A549 treated with CORT108297 at 1 μM for 4 hours (cell line): Measurements from ENCODE around the gene HCRTR1. TPM values are rescaled to one million over a fixed set of nuclear protein-coding genes. Genes with fewer than 3 reads are reported as not detected.

Experiments
- total RNA-seq: library from RNA; stranded (reverse); fragments of 200-300 nt; extraction: Qiagen RNA extraction; gene quantifications from 5 replicates; pipeline ENCODE4 v1.2.3, GENCODE V29; 2022

The HCRTR1 gene
- total RNA-seq: 0.04 TPM in 1 of 5 replicates, not detected in the others

DNA sequence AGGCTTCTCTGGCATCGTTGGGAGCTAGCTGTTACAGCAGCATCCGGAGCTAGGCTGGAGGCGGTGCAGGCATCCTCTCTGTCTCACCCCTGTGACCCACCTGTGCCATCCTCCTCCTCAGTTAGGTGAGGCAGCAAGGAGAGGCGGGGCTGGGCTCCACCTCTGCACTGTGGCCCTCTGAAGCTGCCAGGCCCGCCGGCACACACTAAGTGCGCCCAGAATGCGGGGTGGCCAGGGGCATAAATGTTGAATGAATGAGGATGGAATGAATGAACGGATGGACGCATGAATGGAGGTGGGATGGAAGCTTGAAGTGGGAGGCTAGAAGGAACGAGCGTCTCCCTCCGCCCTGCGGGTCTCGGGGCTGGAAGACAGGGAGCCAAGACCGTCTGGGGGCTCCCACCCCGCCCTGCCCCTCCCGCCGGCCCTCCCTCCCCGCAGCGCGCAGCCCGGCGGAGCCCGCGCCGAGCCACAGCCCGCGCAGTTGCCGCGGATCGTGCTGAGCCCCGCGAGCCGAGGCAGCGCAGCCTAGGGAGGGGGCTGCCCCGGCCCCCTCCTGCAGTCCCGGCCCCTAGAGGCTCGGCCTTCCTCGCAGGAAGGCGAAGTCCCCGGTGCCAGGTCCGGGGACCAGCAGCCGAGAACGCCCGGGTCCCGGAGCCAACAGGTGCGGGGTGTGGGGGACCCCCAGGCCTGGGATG lies at the start of gene HCRTR1:
Gene HCRTR1, plus strand, starts transcription at position 472 of the 698 bp plus-strand sequence. CDS start 1,504 bp downstream, outside the sequence.

DNA sequence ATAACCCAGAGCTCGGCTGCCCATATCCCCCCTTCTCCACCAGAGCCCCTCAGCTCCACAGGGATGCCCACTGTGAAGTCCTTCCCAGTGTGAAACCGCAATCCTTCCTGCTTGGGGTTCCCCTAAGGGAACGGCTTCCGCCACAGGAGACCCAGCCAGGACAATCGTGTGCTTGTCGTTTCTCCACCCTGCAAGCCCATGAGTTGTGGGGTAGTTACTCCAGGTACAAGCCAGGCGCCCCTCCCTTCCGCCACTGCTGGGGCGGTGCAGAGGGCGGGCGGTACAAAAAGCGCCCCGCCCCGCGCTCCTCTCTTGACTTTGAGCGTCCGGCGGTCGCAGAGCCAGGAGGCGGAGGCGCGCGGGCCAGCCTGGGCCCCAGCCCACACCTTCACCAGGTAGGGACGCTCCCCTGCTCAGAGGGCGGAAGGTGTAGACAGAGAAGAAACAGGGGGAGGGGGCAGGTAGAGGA lies 41.3 kb upstream of the HCRTR1 start, which contains the start of gene TINAGL1:
Gene TINAGL1, plus strand, starts transcription at position 315 of the 469 bp plus-strand sequence. CDS start 634 bp downstream, outside the sequence.

DNA sequence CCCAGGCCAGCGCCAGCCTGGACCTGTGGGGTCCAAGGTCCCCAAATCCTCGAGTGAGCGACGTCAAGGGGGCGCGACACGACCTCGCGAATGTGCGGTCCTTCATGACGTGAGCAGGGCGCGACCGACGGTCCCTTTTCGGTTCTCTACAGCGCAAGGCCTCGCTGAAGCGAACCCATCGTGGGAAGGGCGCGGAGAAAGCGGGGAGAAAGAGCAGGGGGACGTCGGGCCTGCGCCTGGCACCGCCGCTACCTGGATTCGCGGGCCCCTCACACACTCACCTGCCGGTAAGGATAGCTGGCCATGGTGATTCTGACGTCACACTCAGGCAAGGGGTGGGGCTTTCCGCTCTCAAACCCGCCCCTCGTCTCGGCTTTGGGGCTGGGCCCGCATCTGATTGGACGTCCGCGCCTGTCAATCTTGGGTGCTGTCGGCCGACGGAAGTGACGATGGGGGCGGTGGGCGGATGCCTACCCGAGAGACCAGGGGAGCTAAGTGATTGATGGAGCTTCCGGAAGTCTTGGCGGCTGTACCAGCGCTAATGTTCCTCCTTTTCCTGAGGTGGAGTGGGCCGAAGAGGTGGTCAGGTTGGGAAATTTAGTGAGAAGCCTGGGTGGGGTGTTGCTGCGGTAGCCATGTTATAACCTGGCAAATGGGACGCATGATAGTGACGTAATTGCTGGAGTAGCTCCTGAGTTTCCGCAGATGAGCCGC lies 27.2 kb downstream of the HCRTR1 start, which contains the start of gene PEF1:
Gene PEF1, minus strand, starts transcription at position 317 of the 714 bp plus-strand sequence. Its CDS starts 12 bp downstream, at position 305.

Other genes starting within 250 kb of the HCRTR1 start
- gene FABP3, start 244.6 kb upstream of the HCRTR1 start, total RNA-seq: not detected in 5 replicates
- 17.5 to 33.5 TPM (median 29.6 TPM) in 5 replicates for gene SERINC2, start 204.5 kb upstream of the HCRTR1 start, total RNA-seq
- gene TINAGL1, start 41.2 kb upstream of the HCRTR1 start, total RNA-seq: 0.45 to 0.92 TPM (median 0.72 TPM) in 5 replicates
- 40.2 to 50.2 TPM (median 47.5 TPM) in 5 replicates for gene PEF1, start 27.2 kb downstream of the HCRTR1 start, total RNA-seq
- gene COL16A1, start 86.3 kb downstream of the HCRTR1 start, total RNA-seq: 3.6 to 7.1 TPM (median 5.4 TPM) in 5 replicates
- gene ADGRB2, start 146.7 kb downstream of the HCRTR1 start, total RNA-seq: 4.7 to 8.4 TPM (median 6.6 TPM) in 5 replicates
- 4.0 to 6.3 TPM (median 4.6 TPM) in 5 replicates for gene SPOCD1, start 198.3 kb downstream of the HCRTR1 start, total RNA-seq